ENCODE measurements around the gene BMPER.

Gene BMPER

GRCh38 chr7:33950047-33950714 is 44.8 kb downstream of the BMPER start:
- no peak for DNase-seq
- intact Hi-C loops (cut with DNase I), result no loop called here

DNA sequence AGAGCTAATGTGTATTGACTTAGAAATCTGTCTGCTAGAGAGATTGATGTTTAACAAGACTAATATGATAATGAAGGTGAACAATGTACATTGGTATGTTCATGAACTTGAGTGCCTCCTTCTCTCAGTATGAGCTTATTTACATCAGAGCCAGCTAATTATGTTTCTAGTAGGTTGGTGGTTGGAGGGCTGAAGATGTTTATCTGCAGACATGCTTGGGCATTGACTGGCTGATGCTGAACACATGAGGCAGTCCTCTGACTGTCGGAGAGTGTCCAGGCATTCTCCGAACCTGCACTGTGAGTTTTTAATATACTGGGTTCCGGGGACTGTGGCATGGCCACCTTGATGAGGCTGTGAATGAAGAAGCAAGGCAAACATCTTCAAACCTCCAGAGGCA is 47.5 kb downstream of the BMPER start:
- intact Hi-C loops (cut with DNase I), result no loop called here
- DNase-seq, result no peak

DNA sequence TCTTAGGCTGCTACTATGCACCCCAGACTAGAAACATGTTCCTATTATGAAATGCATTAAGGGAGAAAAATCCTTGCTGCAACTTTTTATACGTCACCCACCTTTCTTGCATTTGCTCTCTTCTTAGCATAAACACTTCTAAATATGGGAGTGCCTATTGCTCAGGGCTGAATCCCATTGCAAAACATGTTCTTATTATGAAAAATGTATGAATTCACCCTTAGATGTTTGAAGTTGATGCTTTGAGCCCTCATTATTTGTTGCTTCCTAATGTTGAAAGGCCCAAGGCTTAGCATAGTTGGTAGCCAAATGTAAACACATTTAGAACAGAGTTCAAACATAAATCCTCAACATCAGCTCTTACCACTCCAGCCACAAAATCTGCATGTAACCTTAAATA is 52.8 kb downstream of the BMPER start:
- DNase-seq, result no peak
- intact Hi-C loops (cut with DNase I), result no loop called here

DNA sequence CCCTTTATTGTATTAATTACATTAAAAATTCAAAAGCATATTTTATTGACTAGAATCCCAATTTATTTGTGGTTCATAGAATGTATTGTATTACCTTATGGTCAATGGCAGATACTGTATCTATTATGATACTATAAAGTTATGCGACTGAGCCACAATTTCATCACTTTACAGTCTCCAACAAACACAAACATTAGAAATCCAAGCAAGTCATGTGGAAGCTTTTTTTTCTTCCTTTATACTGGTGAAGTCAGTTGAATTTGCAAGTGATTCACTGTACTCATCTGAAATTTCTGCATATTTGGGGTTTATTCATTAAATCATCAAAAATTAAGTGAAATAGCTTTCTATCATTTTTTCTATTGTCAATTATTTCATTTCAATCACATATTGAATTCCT is 54.3 kb downstream of the BMPER start:
- no peak for DNase-seq
- intact Hi-C loops (cut with DNase I), result no loop called here

- intact Hi-C loops (cut with DNase I), result no loop called here
- no peak for DNase-seq
These were observed 56.6 kb downstream of the BMPER start for GRCh38 chr7:33961948-33962347.

DNA sequence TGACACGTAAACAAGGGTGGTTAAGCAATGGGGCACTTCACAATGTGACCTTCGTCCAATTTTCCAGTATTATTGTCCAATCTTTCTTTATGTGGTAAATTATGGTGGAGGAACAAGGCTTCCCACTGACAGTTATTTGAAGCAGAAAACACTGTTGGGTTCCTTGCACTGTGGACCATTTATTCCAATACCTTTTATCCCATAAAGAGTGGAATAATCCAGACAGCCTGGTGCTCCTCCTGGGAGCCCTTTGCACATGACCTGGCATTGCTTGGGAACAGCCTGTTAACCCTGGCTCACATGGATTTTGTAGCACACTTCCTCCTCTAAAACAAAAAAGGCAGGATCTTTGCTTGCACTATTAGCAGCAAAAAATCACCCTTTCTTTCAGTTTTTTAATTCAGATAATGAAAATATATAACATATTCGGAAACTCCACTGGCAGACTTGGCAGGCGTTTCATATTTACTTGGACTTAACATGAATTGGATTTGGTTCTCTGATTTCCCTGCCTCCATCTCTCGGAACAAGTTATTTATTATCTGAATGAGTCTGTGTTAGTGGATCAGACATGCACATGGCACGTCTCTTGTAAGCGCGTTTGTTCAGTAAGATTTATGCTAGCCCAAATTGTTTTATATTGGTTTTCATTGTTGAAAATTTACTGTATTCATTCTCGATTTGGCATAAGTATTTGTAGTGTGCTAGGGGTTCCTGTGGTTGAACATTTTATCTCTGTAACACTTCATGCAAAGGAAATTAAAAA is 59.3 kb downstream of the BMPER start:
- DNase-seq, result no peak
- intact Hi-C loops (cut with DNase I), result no loop called here

DNA sequence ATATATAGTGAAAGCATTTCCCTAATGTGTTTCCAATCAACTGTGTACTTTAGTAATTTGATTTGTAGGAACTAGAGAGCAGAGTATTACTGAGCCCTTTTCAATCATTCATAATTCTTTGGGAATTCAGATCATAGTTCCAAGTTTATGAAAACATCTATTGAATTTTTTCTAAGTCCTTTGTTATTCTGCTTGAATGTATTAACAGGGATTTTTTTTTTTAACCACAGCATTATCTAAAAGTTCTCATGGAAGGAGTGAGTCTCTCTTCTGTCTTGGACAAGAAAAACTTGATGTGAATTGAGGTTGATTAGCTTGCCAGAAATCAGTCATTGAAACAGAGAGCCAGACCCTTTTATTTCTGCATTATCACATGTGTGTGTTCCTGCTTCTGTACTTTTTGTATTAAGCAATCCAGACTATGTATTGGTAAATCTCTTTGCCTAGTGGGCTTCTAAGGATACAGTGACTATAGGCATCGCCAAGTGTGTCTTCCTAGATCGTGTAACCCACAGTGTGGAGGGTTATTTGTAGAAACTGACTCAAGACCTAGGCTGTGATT is 59.9 kb downstream of the BMPER start:
- intact Hi-C loops (cut with DNase I), result no loop called here
- no peak for DNase-seq

DNA sequence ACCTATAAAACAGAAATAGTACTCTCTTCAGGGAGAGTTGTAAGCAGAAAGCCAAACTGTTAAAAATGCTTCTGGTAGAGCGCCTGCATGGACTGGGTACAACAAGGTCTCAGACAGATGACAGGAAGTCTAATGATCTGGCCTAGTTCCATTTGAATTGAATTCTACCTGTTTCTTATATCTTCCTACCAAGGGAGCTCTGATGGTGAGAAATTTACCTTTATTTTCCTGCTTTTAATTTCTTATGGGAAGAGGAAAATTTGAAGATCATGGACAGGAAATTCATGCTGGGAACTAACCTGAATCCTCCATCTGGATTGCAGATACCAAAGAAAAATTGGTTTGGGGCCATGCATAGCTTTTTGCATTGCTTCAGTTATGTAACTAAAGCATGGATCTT is 63.3 kb downstream of the BMPER start:
- DNase-seq, result no peak
- intact Hi-C loops (cut with DNase I), result no loop called here

GRCh38 chr7:33970536-33970935 is 65.2 kb downstream of the BMPER start:
- intact Hi-C loops (cut with DNase I), result no loop called here
- no peak for DNase-seq

- no peak for DNase-seq
- intact Hi-C loops (cut with DNase I), result no loop called here
These were observed 65.8 kb downstream of the BMPER start for GRCh38 chr7:33971106-33971505.

- intact Hi-C loops (cut with DNase I), result no loop called here
- no peak for DNase-seq
These were observed 68.1 kb downstream of the BMPER start for GRCh38 chr7:33973231-33974015.

GRCh38 chr7:33979300-33979806 is 74.0 kb downstream of the BMPER start:
- no peak for DNase-seq
- intact Hi-C loops (cut with DNase I), result no loop called here

DNA sequence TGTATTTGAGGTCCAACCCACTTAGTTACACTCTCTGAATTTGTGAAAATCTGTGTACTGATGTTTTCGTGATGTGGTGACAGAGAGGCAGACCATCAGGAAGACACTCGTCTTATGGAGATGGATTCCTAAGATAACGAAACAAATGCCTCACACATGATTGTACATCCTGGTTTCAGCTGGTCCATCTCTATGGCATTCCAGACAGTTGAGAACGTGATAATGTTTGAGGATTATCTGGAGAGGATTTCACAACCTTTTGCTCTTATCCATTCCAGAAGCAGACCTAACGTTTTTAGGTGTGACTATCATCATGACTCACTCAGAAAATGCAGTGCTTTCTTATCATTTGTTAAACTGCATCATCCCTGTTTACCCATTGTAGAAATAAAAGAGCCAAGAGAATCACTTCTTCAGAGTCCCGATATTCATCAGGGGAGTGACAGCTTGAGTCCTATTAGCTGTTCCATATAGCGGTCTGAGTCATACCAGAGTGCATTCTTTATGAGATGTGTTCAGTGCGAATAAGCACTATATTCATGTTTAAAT is 74.5 kb downstream of the BMPER start:
- intact Hi-C loops (cut with DNase I), result no loop called here
- no peak for DNase-seq

GRCh38 chr7:33981226-33981625 is 75.9 kb downstream of the BMPER start:
- intact Hi-C loops (cut with DNase I), result no loop called here
- no peak for DNase-seq

DNA sequence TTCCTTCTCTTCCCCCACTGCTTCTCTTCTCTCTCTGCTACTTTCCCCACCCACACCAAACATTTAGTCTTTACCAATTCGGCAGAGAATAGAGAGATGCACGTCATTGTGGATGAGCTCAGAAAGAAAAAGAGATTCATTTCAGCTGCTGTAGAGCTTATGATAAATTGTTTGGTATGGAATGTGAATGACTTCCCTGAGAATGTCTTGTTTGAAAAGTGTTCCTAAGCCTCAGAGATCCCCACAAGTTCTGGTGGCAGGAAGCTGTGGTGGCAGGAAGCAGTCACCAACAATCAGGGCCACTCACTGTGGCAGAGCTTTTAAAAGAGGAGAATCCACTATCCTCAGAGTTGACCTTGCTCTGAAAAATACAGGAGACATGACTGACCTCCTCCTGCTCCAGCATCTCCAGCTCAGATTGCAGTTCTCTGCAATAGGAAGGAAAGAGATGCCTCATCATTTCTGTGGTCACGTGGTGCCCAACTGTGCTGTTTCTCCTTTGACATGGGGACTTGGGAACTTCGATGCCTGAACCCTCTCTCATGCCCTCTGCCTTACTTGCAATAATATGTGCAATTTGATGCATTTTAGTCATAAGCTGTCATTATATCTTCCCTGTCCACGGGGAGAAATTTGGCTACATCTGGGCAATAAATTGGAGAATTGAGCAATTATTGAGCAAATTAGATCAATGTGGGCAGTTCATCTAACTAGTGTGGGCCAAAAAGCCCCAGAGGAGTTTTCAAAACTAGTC is 76.5 kb downstream of the BMPER start:
- intact Hi-C loops (cut with DNase I), result no loop called here
- DNase-seq, result no peak

GRCh38 chr7:33982425-33982786 is 77.1 kb downstream of the BMPER start:
- no peak for DNase-seq
- intact Hi-C loops (cut with DNase I), result no loop called here

DNA sequence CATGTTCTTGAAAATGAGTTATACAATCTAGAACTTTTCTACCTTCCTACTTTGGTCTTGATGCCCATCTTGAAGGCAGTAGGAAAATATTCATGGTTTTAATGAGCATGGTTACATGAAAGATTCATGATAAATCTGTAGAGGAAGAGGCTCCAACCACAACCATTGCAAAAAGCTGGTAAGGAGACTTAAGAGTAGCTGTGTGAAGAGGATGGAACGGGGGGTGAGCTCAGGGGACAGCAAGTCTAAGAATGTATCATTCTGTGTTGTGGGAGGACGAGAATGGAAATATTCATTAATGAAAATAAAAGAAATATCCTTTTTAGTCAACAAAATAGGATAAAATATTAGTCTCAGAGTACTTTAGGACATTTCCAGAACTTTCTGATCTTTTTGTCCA is 81.1 kb downstream of the BMPER start:
- intact Hi-C loops (cut with DNase I), result no loop called here

DNA sequence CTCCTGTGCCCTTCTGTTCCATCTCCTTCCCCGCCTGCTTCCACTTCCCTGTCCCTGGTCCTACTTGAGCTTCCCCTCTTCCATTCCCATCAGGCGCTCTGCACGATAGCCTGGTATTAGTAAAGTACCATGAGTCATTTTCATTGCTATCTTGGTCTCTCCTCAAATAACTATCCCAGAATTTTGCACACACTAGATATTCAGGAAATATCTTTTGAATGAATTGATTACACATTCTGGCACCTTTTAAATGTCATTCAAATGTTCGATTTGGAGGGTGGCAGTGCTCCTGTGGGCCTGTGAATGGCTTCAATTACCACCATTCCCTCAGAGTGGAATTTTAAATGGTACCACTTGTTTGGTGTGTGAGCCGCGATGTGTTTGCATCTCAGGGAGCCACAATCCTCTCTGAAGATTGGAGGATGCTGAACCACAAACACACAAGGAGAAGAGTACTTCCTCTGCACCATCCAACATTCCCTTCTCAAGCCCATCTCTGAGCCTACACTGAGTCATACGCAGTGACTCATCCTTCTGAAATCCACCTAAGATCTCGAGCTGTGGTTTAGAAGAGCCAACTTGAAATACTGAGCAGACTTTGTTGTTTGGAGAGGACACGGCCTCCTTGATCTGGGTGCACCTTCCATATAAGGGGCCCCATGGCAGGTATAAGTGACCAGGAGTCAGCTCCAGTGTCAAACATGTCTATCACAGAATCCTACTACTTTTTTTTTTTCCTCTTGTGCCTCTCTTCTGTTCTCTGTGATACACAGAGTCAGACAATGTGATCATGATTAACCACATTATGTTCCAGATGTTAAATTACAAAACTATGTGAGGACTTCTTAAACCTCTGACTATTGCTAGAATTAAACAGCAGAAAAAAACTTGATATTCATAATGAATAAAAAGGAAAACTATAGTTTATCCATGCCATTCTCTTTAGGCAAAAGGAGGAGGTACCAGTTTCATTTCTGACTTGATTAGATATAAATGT is 81.9 kb downstream of the BMPER start:
- DNase-seq, result peak in 18 of 42 donors; percentile 5 to 73 (median 38)
- intact Hi-C loops (cut with DNase I), result no loop called here

More for the DNA sequence above, 81.1 kb downstream of the BMPER start:
- no peak for DNase-seq

Data from head of caudate nucleus (tissue), 42 donors.